Heart left ventricle (tissue), 13 donors: ENCODE measurements around the gene SGF29.

Experiments used
- POLR2A ChIP-seq, 2 donors: fragments of 450-650 bp; IDR thresholded peaks; one replicate each; pipeline ENCODE4 v1.6.1; 2017; ENCODE audit warnings: antibody characterized with exemption in 2 of 2, mild to moderate bottlenecking in 2 of 2, moderate library complexity in 2 of 2
- TF ChIP-seq, protein P1 (sequence below), 12 donors: fragments of 200-600 bp; sonication (generic) in 4 of 12; IDR thresholded peaks; one replicate each; pipeline versions ENCODE4 v1.5.0 to v1.8.0; 2018 to 2022; ENCODE audit warnings: antibody characterized with exemption in 12 of 12, mild to moderate bottlenecking in 5 of 12
- donor health status: ischemic (EF 13 %, LVEDD 7.1; RV severe dilation, severe dysfunction).
- donor health status: DM: no; HTN: yes; CAD: no.
- donor health status: DM: no; HTN: no; CAD: no.
- donor health status: ischemic (EF 25% LVEDD 6.9; RV normal size, moderate dysfunction).
- donor health status: ischemic (EF 25% LVEDD 5.7; RV mildly dilated, moderate dysfunction).
- donor health status: ischemic (EF 35%, LVEDD 5.7; RV mildly dilated, moderate dysfunction).
- donor health status: nonischemic (EF 11% LVEDD 7.7; RV severe dilation, severe dysfunction).
- donor health status: DM: yes; HTN: yes; CAD: no.
- donor health status: PGD.
- donor health status: ischemic (EF 29% LVEDD 5.4; RV normal size, mild dysfunction).
- donor health status: nonischemic (EF 23%, LVEDD 6.1; RV moderate dilation, normal function).

GRCh38 chr16:28504707-28505404 is 48.9 kb upstream of the SGF29 start:
- TF ChIP-seq, protein P1, sequence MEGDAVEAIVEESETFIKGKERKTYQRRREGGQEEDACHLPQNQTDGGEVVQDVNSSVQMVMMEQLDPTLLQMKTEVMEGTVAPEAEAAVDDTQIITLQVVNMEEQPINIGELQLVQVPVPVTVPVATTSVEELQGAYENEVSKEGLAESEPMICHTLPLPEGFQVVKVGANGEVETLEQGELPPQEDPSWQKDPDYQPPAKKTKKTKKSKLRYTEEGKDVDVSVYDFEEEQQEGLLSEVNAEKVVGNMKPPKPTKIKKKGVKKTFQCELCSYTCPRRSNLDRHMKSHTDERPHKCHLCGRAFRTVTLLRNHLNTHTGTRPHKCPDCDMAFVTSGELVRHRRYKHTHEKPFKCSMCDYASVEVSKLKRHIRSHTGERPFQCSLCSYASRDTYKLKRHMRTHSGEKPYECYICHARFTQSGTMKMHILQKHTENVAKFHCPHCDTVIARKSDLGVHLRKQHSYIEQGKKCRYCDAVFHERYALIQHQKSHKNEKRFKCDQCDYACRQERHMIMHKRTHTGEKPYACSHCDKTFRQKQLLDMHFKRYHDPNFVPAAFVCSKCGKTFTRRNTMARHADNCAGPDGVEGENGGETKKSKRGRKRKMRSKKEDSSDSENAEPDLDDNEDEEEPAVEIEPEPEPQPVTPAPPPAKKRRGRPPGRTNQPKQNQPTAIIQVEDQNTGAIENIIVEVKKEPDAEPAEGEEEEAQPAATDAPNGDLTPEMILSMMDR (IDR thresholded peaks at IDR 0.05), result no peak
- no peak for TF ChIP-seq POLR2A (IDR thresholded peaks at IDR 0.05)
